Body of pancreas (tissue), 4 donors: ENCODE data around the gene S100A12. TPM values are rescaled to one million over a fixed set of nuclear protein-coding genes. Genes with fewer than 3 reads are reported as not detected.
A peak's percentile ranks its signal among the peaks of the same experiment; 100 is the strongest.

Experiments
- ATAC-seq: fragments of 150-250 bp; one replicate; pipeline ENCODE4 v1.9.1; 2016
- DNase-seq, 4 donors: peaks; one replicate each; pipeline ENCODE4 v3.0.0-alpha.2; 2019
- H3K27ac ChIP-seq, 4 donors: fragments of 200-600 bp; sonication (generic); 1 replicate in 3 of 4; 2 replicates in 1 of 4; pipeline versions ENCODE4 v1.5.1 to v1.6.1; 2016 to 2019; ENCODE audit warnings: mild to moderate bottlenecking in 1 of 4, mixed read lengths in 1 of 4, moderate library complexity in 1 of 4
- H3K27me3 ChIP-seq, 2 donors: fragments of 200-600 bp; sonication (generic); one replicate each; pipeline ENCODE4 v1.6.0; 2016; ENCODE audit warnings: mild to moderate bottlenecking in 1 of 2
- H3K36me3 ChIP-seq, 2 donors: fragments of 200-600 bp; sonication (generic); replicated peaks in 1 of 2; 2 replicates each; pipeline ENCODE4 v1.5.1; 2016; ENCODE audit warnings: low read depth in 2 of 2; ENCODE audit not compliant: insufficient read depth in 1 of 2
- H3K4me1 ChIP-seq: fragments of 200-600 bp; sonication (generic); one replicate; pipeline ENCODE4 v1.6.0; 2016
- H3K4me3 ChIP-seq, 2 donors: fragments of 200-600 bp; sonication (generic); 1 replicate in 1 of 2; 2 replicates in 1 of 2; pipeline ENCODE4 v1.5.1; 2016 to 2019
- H3K9me3 ChIP-seq, 3 donors: fragments of 200-600 bp; sonication (generic); 1 replicate in 2 of 3; 2 replicates in 1 of 3; pipeline ENCODE4 v1.5.1; 2016
- CTCF ChIP-seq, 7 experiments: fragments of 450-650 bp in 4 of 7; fragments of 200-600 bp in 3 of 7; sonication (generic) in 3 of 7; IDR thresholded peaks; one replicate each; pipeline ENCODE4 v1.5.1; 2016 to 2019; ENCODE audit warnings: antibody characterized with exemption in 7 of 7
- POLR2A ChIP-seq, 3 donors: fragments of 450-650 bp; IDR thresholded peaks; one replicate each; pipeline ENCODE4 v1.6.1; 2016; ENCODE audit warnings: antibody characterized with exemption in 3 of 3, mild to moderate bottlenecking in 2 of 3
- WGBS, 2 donors: methylation state at CpG; one replicate each; pipeline ENCODE4 v1.1.5; 2017; 5-methylcytosine and 5-hydroxymethylcytosine counted together
- intact Hi-C: fragments of 100-400 bp; cut with DNase I; formaldehyde crosslinking; loops from one replicate; pipeline ENCODE4 v1.15.1; 2023
- total RNA-seq, 2 donors: library from RNA; depleted of rRNA; stranded (reverse); fragments of >200 nt; gene quantifications; one replicate each; pipeline ENCODE4 v1.1.0, GENCODE V29; 2016

Gene S100A12
- total RNA-seq, 2 donors from 2014 or later, result not detected

GRCh38 chr1:153358691-153358975 lies 16.8 kb downstream of the S100A12 start:
- TF ChIP-seq CTCF (IDR thresholded peaks at IDR 0.05) (no peak), POLR2A (IDR thresholded peaks at IDR 0.05) (no peak)
- H3K27me3 ChIP-seq, result no peaks in the 10 kb centered on the region
- DNase-seq (no peak), ATAC-seq (no peak)
- H3K4me3 ChIP-seq, result no peak overlapping the region
- intact Hi-C loops, result loop anchor here (5.0 kb wide), 1 partner anchor 139 kb away; no protein-coding TSS in a partner anchor
- 73 to 76% methylated on average over 3 of the region's 3 CpGs for WGBS, 2 donors
- H3K9me3 ChIP-seq, result no peaks in the 10 kb centered on the region
- H3K36me3 ChIP-seq, result no peaks in the 10 kb centered on the region
- H3K27ac ChIP-seq, result peak overlapping the region in 1 of 4 donors; percentile 54
- H3K4me1 ChIP-seq, result no peaks in the 10 kb centered on the region

- no peak for DNase-seq
- Histone ChIP-seq H3K9me3 (no peaks in the 10 kb centered on the region), H3K27ac (peak within 1 kb of the TSS in 1 of 4 donors; percentile 54), H3K36me3 (no peaks in the 10 kb centered on the region), H3K4me3 (no peak within 1 kb of the TSS), H3K27me3 (no peaks in the 10 kb centered on the region), H3K4me1 (no peaks in the 10 kb centered on the region)
- intact Hi-C loops, result loop anchor here (5.0 kb wide), 1 partner anchor 139 kb away; no protein-coding TSS in a partner anchor
- ATAC-seq, result no peak
- 55 to 61% methylated on average over 11 of the region's 11 CpGs for WGBS, 2 donors
- TF ChIP-seq CTCF (IDR thresholded peaks at IDR 0.05) (no peak), POLR2A (IDR thresholded peaks at IDR 0.05) (peak in 1 of 3 donors; percentile 45)
Observed at GRCh38 chr1:153357853-153358690, 17.3 kb downstream of the S100A12 start, which contains the start of gene S100A9. Gene S100A9 (plus strand): TSS chr1:153357854. CDS start chr1:153358284, 430 bp downstream.

- 51 to 63% methylated on average over 8 to 10 of the region's 10 CpGs for WGBS, 2 donors
- DNase-seq (peak in 3 of 4 donors; percentile 16 to 67 (median 24)), ATAC-seq (no peak)
- no peaks in the 10 kb centered on the region for H3K4me1 ChIP-seq
- no peaks in the 10 kb centered on the region for H3K9me3 ChIP-seq
- H3K4me3 ChIP-seq, result no peak overlapping the region
- TF ChIP-seq CTCF (IDR thresholded peaks at IDR 0.05) (no peak), POLR2A (IDR thresholded peaks at IDR 0.05) (no peak)
- H3K27me3 ChIP-seq, result no peaks in the 10 kb centered on the region
- no peaks in the 10 kb centered on the region for H3K36me3 ChIP-seq
- peak overlapping the region in 1 of 4 donors; percentile 54 for H3K27ac ChIP-seq
- intact Hi-C loops, result loop anchor here (5.0 kb wide), 1 partner anchor 140 kb away; no protein-coding TSS in a partner anchor
Observed at GRCh38 chr1:153357076-153357852, 18.2 kb downstream of the S100A12 start.

GRCh38 chr1:153356392-153357075 lies 18.9 kb downstream of the S100A12 start:
- no peak for ATAC-seq

More at GRCh38 chr1:153356392-153357075, 18.9 kb downstream of the S100A12 start:
- intact Hi-C loops, result loop anchor here (5.0 kb wide), 1 partner anchor 141 kb away; no protein-coding TSS in a partner anchor
- Histone ChIP-seq H3K27ac (no peak overlapping the region), H3K27me3 (no peaks in the 10 kb centered on the region), H3K9me3 (no peaks in the 10 kb centered on the region), H3K4me3 (no peak overlapping the region), H3K36me3 (no peaks in the 10 kb centered on the region), H3K4me1 (no peaks in the 10 kb centered on the region)
- TF ChIP-seq POLR2A (IDR thresholded peaks at IDR 0.05) (no peak), CTCF (IDR thresholded peaks at IDR 0.05) (no peak)
- no peak for DNase-seq
- 68 to 69% methylated on average over 8 of the region's 8 CpGs for WGBS, 2 donors
